ENCODE data around the gene GDPD1.

The GDPD1 gene

DNA sequence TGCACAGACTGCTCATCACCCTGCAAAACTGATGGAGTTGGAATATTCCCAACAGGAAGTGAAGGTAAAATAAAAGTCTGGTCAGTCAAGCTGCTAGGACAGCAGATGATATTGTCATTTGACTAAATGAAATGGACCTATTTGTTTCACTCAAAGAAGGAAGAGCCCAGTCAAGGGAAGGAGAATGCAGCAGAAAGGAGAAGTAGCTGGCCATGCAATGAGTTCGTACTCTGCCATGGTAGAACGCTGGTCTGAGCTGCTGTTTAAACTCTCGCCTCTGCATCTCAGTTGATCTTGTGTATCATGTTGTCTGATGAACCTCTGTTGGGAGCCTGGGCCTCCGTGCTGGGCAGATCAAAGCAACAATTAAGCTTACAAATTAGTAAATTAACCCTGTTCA is 95.6 kb downstream of the GDPD1 start:
- no peak for DNase-seq (ENCODE audit: low read depth, low spot score)

Data from iPS DF 19.7 (cell line).